ENCODE measurements around the gene SOWAHD.

GRCh38 chrX:119809185-119809666 is 50.8 kb downstream of the SOWAHD start:
- TF ChIP-seq CTCF (conservative IDR thresholded peaks at IDR 0.05; ENCODE audit: low read depth, low read length) = no peak
- TF ChIP-seq EZH2 (IDR thresholded peaks at IDR 0.05; ENCODE audit: low read length, unreplicated experiment) = no peak
- TF ChIP-seq EZH2phosphoT487 (IDR thresholded peaks at IDR 0.05; ENCODE audit: borderline replicate concordance, low read length) = no peak
